HCT116 (cell line): Measurements from ENCODE around the gene BAIAP2. TPM values are rescaled to one million over a fixed set of nuclear protein-coding genes. Genes with fewer than 3 reads are reported as not detected.

ENCODE experiments used
- ATAC-seq: fragments of 200-7000 bp; cut with Tn5 transposase; 2 replicates; pipeline ENCODE4 v1.9.1; 2020; ENCODE audit warnings: mild to moderate bottlenecking, moderate library complexity
- BruUV-seq: library from RNA; stranded (reverse); fragments of 400-500 nt; replicated peaks from 2 replicates; lab custom pipeline; 2021; lab: Mats Ljungman, UMichigan
- CTCF ChIA-PET: fragments of 300-600 bp; sonication (Branson Sonifier 250); formaldehyde crosslinking; loops from one replicate; lab custom pipeline; 2021; ENCODE audit warnings: antibody characterized with exemption; lab: Charles Lee
- POLR2A ChIA-PET: fragments of 300-600, 350-600 bp; sonication (Branson Sonifier 250); formaldehyde crosslinking; loops from one replicate; lab custom pipeline; 2021; ENCODE audit warnings: antibody characterized with exemption; lab: Charles Lee
- RAD21 ChIA-PET, 2 experiments: fragments of 300-600 bp; sonication (Branson Sonifier 250); formaldehyde crosslinking; loops; one replicate each; lab custom pipeline; 2023; ENCODE audit warnings: low total read pairs in 2 of 2; ENCODE audit not compliant: uncharacterized antibody in 2 of 2, unreplicated experiment in 2 of 2, low non-redundant PET in 1 of 2; lab: Charles Lee
- DNase-seq: peaks from one replicate; pipeline ENCODE4 v3.0.0-alpha.2; 2010; ENCODE audit warnings: low read depth, low spot score
- H2AFZ ChIP-seq: fragments of 200-600 bp; shearing (Covaris generic), sonication (generic); 2 replicates; pipeline ENCODE4 v1.6.1; 2017; ENCODE audit warnings: low read depth, mixed run types, mixed read lengths, antibody characterized with exemption, low read length; ENCODE audit not compliant: poor library complexity, severe bottlenecking
- H3K27ac ChIP-seq: 2 replicates; pipeline ENCODE4 v1.5.1; 2012; ENCODE audit warnings: low read depth, low read length
- H3K27me3 ChIP-seq: fragments of 200-600 bp; sonication (generic); 2 replicates; pipeline ENCODE4 v1.6.1; 2016; ENCODE audit warnings: mixed run types, low read length, mixed read lengths; ENCODE audit not compliant: insufficient read depth
- H3K36me3 ChIP-seq, 2 experiments: fragments of 200-500 bp in 1 of 2; fragments of 200-600 bp in 1 of 2; sonication (Bioruptor generic) in 1 of 2; sonication (generic) in 1 of 2; 2 replicates each; pipeline versions ENCODE4 v1.5.1 to v1.6.1; 2014 to 2016; ENCODE audit warnings: low read length in 2 of 2, inconsistent platforms in 1 of 2, mixed read lengths in 1 of 2, mixed run types in 1 of 2; ENCODE audit not compliant: insufficient read depth in 2 of 2, control insufficient read depth in 1 of 2
- H3K4me1 ChIP-seq, 2 experiments: fragments of 200-600 bp in 1 of 2; sonication (generic) in 1 of 2; 2 replicates each; pipeline versions ENCODE4 v1.5.1 to v1.6.1; 2012 to 2017; ENCODE audit warnings: low read length in 2 of 2, inconsistent platforms in 1 of 2, mild to moderate bottlenecking in 1 of 2, mixed read lengths in 1 of 2, mixed run types in 1 of 2, moderate library complexity in 1 of 2; ENCODE audit not compliant: insufficient read depth in 2 of 2, control insufficient read depth in 1 of 2
- H3K4me2 ChIP-seq: fragments of 200-600 bp; sonication (generic); 2 replicates; pipeline ENCODE4 v1.6.1; 2017; ENCODE audit warnings: mixed run types, low read length, mixed read lengths
- H3K4me3 ChIP-seq, 2 experiments: fragments of 200-600 bp in 1 of 2; sonication (generic) in 1 of 2; replicated peaks in 1 of 2; 2 replicates each; pipeline ENCODE4 v1.5.1; 2011 to 2016; ENCODE audit warnings: low read length in 2 of 2, control low read depth in 1 of 2, low read depth in 1 of 2, mild to moderate bottlenecking in 1 of 2, mixed read lengths in 1 of 2, mixed run types in 1 of 2
- H3K79me2 ChIP-seq: fragments of 200-600 bp; sonication (generic); 2 replicates; pipeline ENCODE4 v1.6.1; 2017; ENCODE audit warnings: mild to moderate bottlenecking, mixed run types, low read length, moderate library complexity, mixed read lengths; ENCODE audit not compliant: insufficient read depth
- H3K9ac ChIP-seq: fragments of 200-600 bp; sonication (generic); 2 replicates; pipeline ENCODE4 v1.6.1; 2016; ENCODE audit warnings: low read length, mixed read lengths
- H3K9me2 ChIP-seq: fragments of 200-600 bp; sonication (generic), shearing (Covaris generic); 2 replicates; pipeline ENCODE4 v1.6.1; 2017; ENCODE audit warnings: mixed run types, mild to moderate bottlenecking, moderate library complexity; ENCODE audit not compliant: insufficient read depth
- H3K9me3 ChIP-seq, 2 experiments: fragments of 200-500 bp in 1 of 2; fragments of 200-600 bp in 1 of 2; sonication (Bioruptor generic) in 1 of 2; sonication (generic) in 1 of 2; 2 replicates each; pipeline ENCODE4 v1.6.1; 2014 to 2017; ENCODE audit warnings: low read length in 2 of 2, mixed read lengths in 2 of 2, inconsistent platforms in 1 of 2, low read depth in 1 of 2, mild to moderate bottlenecking in 1 of 2, mixed run types in 1 of 2, moderate library complexity in 1 of 2; ENCODE audit not compliant: control insufficient read depth in 1 of 2, insufficient read depth in 1 of 2
- H4K20me1 ChIP-seq: fragments of 200-600 bp; sonication (generic), shearing (Covaris generic); 2 replicates; pipeline ENCODE4 v1.6.1; 2017; ENCODE audit warnings: mixed run types, mild to moderate bottlenecking, moderate library complexity; ENCODE audit not compliant: insufficient read depth
- CBX3 ChIP-seq: IDR thresholded peaks from 2 replicates; pipeline ENCODE4 v1.6.1; 2012; ENCODE audit warnings: low read depth
- CEBPB ChIP-seq: IDR thresholded peaks from 2 replicates; pipeline ENCODE4 v1.6.1; 2012; ENCODE audit warnings: low read depth
- CTCF ChIP-seq, 3 experiments: fragments of 200-600 bp in 1 of 3; sonication (generic) in 1 of 3; IDR thresholded peaks in 2 of 3; conservative IDR thresholded peaks in 1 of 3; 2 replicates each; pipeline ENCODE4 v1.5.1; 2012 to 2017; ENCODE audit warnings: low read depth in 2 of 3, low read length in 2 of 3, antibody characterized with exemption in 1 of 3, borderline replicate concordance in 1 of 3, control low read depth in 1 of 3, mild to moderate bottlenecking in 1 of 3, mixed read lengths in 1 of 3, mixed run types in 1 of 3, moderate library complexity in 1 of 3; ENCODE audit not compliant: insufficient read depth in 1 of 3
- EGR1 ChIP-seq: IDR thresholded peaks from 2 replicates; pipeline ENCODE4 v1.6.1; 2012; ENCODE audit warnings: low read depth
- EZH2 ChIP-seq: fragments of 200-600 bp; sonication (generic); IDR thresholded peaks from 2 replicates; pipeline ENCODE4 v1.6.1; 2017; ENCODE audit warnings: antibody characterized with exemption, mixed run types
- FOSL1 ChIP-seq: IDR thresholded peaks from 2 replicates; pipeline ENCODE4 v1.6.1; 2012; ENCODE audit warnings: low read depth
- SP1 ChIP-seq: IDR thresholded peaks from 2 replicates; pipeline ENCODE4 v1.6.1; 2012; ENCODE audit warnings: low read depth
- ZFX ChIP-seq: fragments of 450-650 bp; IDR thresholded peaks from 2 replicates; pipeline ENCODE4 v1.6.1; 2017
- ZNF274 ChIP-seq: fragments of 200-500 bp; sonication (Bioruptor generic); IDR thresholded peaks from 2 replicates; pipeline ENCODE4 v1.6.1; 2014; ENCODE audit warnings: mild to moderate bottlenecking, low read depth, low read length, inconsistent platforms
- intact Hi-C: fragments of 100-400 bp; cut with micrococcal nuclease; formaldehyde crosslinking; loops from 2 replicates; pipeline ENCODE4 v1.10.0; 2022
- total RNA-seq: library from RNA; stranded (reverse); gene quantifications from one replicate; pipeline ENCODE4 v1.2.1, GENCODE V29; 2021; ENCODE audit not compliant: unreplicated experiment
- TF ChIP-seq, protein P1 (sequence below): IDR thresholded peaks from 2 replicates; pipeline ENCODE4 v1.6.1; 2011; ENCODE audit warnings: mild to moderate bottlenecking, low read length, moderate library complexity; ENCODE audit not compliant: insufficient replicate concordance; ENCODE audit errors: extremely low read depth

The BAIAP2 gene
- total RNA-seq, 1 experiment from 2014 or later = 105 TPM

- TF ChIP-seq EZH2 (no peak), FOSL1 (no peak)
- Histone ChIP-seq H3K36me3 (peaks cover 18 to 54% of the 10 kb centered on the region in 2 experiments; a peak in 3 of 4 replicates), H3K4me3 (no peak overlapping the region), H3K27ac (no peak overlapping the region; the same call in 1 of the 2 replicates), H3K9me2 (no peaks in the 10 kb centered on the region), H3K79me2 (0 out of 2 replicates have a peak, but pooled peaks cover 3% of the 10 kb centered on the region), H3K9me3 (no peaks in the 10 kb centered on the region), H3K9ac (no peak overlapping the region), H4K20me1 (no peaks in the 10 kb centered on the region), H3K27me3 (no peaks in the 10 kb centered on the region), H3K4me2 (no peak overlapping the region), H2AFZ (no peak overlapping the region), H3K4me1 (peaks cover 16 to 29% of the 10 kb centered on the region in 2 experiments)
- no peak for DNase-seq
- RAD21 ChIA-PET = no interaction called here
- POLR2A ChIA-PET = no interaction called here
- ATAC-seq = no peak
- BruUV-seq = no TSS peak
- CTCF ChIA-PET = interaction anchor here (1.6 kb wide), 1 partner anchor 79 kb away, joined by 11 read pairs; no protein-coding TSS in a partner anchor
- intact Hi-C loops = no loop called here
Observed at GRCh38 chr17:81102869-81103268, 67.9 kb downstream of the BAIAP2 start.

DNA sequence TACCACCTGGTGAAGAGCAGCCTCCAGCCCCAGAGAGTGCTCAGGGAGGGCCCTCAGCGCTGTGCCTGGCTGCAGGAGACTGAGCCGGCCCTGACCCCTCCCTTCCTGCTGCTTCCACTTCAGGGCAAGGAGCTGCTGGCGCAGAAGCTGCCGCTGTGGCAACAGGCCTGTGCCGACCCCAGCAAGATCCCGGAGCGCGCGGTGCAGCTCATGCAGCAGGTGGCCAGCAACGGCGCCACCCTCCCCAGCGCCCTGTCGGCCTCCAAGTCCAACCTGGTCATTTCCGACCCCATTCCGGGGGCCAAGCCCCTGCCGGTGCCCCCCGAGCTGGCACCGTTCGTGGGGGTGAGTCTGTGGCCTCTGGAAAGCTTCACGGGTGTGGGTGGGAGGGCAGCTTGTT is 68.4 kb downstream of the BAIAP2 start:
- H3K27ac ChIP-seq = no peak overlapping the region; the same call in 1 of the 2 replicates
- no peak for ATAC-seq
- no peaks in the 10 kb centered on the region for H3K27me3 ChIP-seq
- H3K36me3 ChIP-seq = peaks cover 18 to 55% of the 10 kb centered on the region in 2 experiments; a peak in 3 of 4 replicates
- DNase-seq = no peak
- TF ChIP-seq, protein P1, sequence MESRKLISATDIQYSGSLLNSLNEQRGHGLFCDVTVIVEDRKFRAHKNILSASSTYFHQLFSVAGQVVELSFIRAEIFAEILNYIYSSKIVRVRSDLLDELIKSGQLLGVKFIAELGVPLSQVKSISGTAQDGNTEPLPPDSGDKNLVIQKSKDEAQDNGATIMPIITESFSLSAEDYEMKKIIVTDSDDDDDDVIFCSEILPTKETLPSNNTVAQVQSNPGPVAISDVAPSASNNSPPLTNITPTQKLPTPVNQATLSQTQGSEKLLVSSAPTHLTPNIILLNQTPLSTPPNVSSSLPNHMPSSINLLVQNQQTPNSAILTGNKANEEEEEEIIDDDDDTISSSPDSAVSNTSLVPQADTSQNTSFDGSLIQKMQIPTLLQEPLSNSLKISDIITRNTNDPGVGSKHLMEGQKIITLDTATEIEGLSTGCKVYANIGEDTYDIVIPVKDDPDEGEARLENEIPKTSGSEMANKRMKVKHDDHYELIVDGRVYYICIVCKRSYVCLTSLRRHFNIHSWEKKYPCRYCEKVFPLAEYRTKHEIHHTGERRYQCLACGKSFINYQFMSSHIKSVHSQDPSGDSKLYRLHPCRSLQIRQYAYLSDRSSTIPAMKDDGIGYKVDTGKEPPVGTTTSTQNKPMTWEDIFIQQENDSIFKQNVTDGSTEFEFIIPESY = no peak
- TF ChIP-seq CTCF (IDR thresholded peaks at IDR 0.05 in 2 of 3, conservative IDR thresholded peaks at IDR 0.05 in 1 of 3; ENCODE audit: borderline replicate concordance in 1 of 3, insufficient read depth in 1 of 3, low read depth in 2 of 3, low read length in 2 of 3) (no peak), CEBPB (no peak), SP1 (no peak), ZNF274 (no peak), CBX3 (no peak), EGR1 (no peak), FOSL1 (no peak), ZFX (no peak)
- BruUV-seq = no TSS peak
- ChIA-PET POLR2A (no interaction called here), CTCF (interaction anchor here (1.1 kb wide), 1 partner anchor 8 kb away, joined by 4 read pairs; no protein-coding TSS in a partner anchor), RAD21 (no interaction called here)
- H2AFZ ChIP-seq = no peak overlapping the region
- H3K9ac ChIP-seq = no peak overlapping the region
- 0 out of 2 replicates have a peak, but pooled peaks cover 3% of the 10 kb centered on the region for H3K79me2 ChIP-seq
- H3K9me2 ChIP-seq = no peaks in the 10 kb centered on the region
- no peak overlapping the region for H3K4me3 ChIP-seq
- no peaks in the 10 kb centered on the region for H4K20me1 ChIP-seq
- H3K9me3 ChIP-seq = no peaks in the 10 kb centered on the region
- intact Hi-C loops = no loop called here
- H3K4me1 ChIP-seq = peaks cover 12 to 24% of the 10 kb centered on the region in 2 experiments
- H3K4me2 ChIP-seq = no peak overlapping the region
